Panc1 (cell line): ENCODE measurements around the gene CDK8. TPM values are rescaled to one million over a fixed set of nuclear protein-coding genes. Genes with fewer than 3 reads are reported as not detected.

Experiments used
- ATAC-seq: fragments of 200-7000 bp; cut with Tn5 transposase; 2 replicates; pipeline ENCODE4 v1.9.1; 2020; ENCODE audit warnings: mild to moderate bottlenecking, moderate library complexity
- BruUV-seq: library from RNA; stranded (reverse); fragments of 400-500 nt; replicated peaks from 2 replicates; lab custom pipeline; 2021; lab: Mats Ljungman, UMichigan
- CTCF ChIA-PET: fragments of 300-600 bp; sonication (Branson Sonifier 250); formaldehyde crosslinking; loops from one replicate; lab custom pipeline; 2022; ENCODE audit warnings: antibody characterized with exemption; lab: Charles Lee
- POLR2A ChIA-PET: fragments of 300-600 bp; sonication (Branson Sonifier 250); formaldehyde crosslinking; loops from one replicate; lab custom pipeline; 2022; ENCODE audit warnings: antibody characterized with exemption; lab: Charles Lee
- DNase-seq: peaks from one replicate; pipeline ENCODE4 v3.0.0-alpha.2; 2010; ENCODE audit warnings: low read depth, low spot score
- H3K27ac ChIP-seq: 2 replicates; pipeline ENCODE4 v1.5.1; 2011; ENCODE audit warnings: mild to moderate bottlenecking, low read length, inconsistent platforms
- H3K27me3 ChIP-seq: fragments of 200-500 bp; sonication (Bioruptor generic); 2 replicates; pipeline ENCODE4 v1.6.0; 2014; ENCODE audit warnings: low read length, inconsistent platforms; ENCODE audit not compliant: control insufficient read depth, insufficient read depth
- H3K36me3 ChIP-seq: fragments of 200-500 bp; sonication (Bioruptor generic); 2 replicates; pipeline ENCODE4 v1.5.1; 2014; ENCODE audit warnings: inconsistent platforms, mild to moderate bottlenecking, low read length, moderate library complexity; ENCODE audit not compliant: control insufficient read depth, insufficient read depth
- H3K4me1 ChIP-seq: 2 replicates; pipeline ENCODE4 v1.5.1; 2011; ENCODE audit warnings: inconsistent platforms, mild to moderate bottlenecking, low read length, moderate library complexity; ENCODE audit not compliant: control insufficient read depth, insufficient read depth
- H3K4me3 ChIP-seq, 2 experiments: 2 replicates each; pipeline ENCODE4 v1.5.1; 2011 to 2012; ENCODE audit warnings: low read depth in 2 of 2, low read length in 2 of 2, mild to moderate bottlenecking in 2 of 2, inconsistent platforms in 1 of 2, moderate library complexity in 1 of 2
- H3K9me3 ChIP-seq: fragments of 200-500 bp; sonication (Bioruptor generic); 2 replicates; pipeline ENCODE4 v1.5.1; 2014; ENCODE audit warnings: low read depth, mild to moderate bottlenecking, inconsistent platforms, low read length, moderate library complexity; ENCODE audit not compliant: control insufficient read depth, insufficient read depth
- POLR2AphosphoS5 ChIP-seq: IDR thresholded peaks from 2 replicates; pipeline ENCODE4 v1.6.1; 2012; ENCODE audit warnings: mild to moderate bottlenecking, low read depth, low read length, moderate library complexity
- REST ChIP-seq, 2 experiments: IDR thresholded peaks; 2 replicates each; pipeline ENCODE4 v1.6.1; 2011 to 2012; ENCODE audit warnings: low read depth in 2 of 2, control low read depth in 1 of 2, low read length in 1 of 2, mild to moderate bottlenecking in 1 of 2, moderate library complexity in 1 of 2; ENCODE audit not compliant: insufficient read depth in 1 of 2
- SIN3A ChIP-seq: IDR thresholded peaks from 2 replicates; pipeline ENCODE4 v1.6.1; 2012; ENCODE audit warnings: low read depth, mild to moderate bottlenecking, low read length, moderate library complexity, borderline replicate concordance; ENCODE audit not compliant: insufficient read depth
- TCF7L2 ChIP-seq: IDR thresholded peaks from 2 replicates; pipeline ENCODE4 v1.6.1; 2011; ENCODE audit warnings: mild to moderate bottlenecking, low read depth, low read length, inconsistent platforms
- in situ Hi-C: cut with HindIII; loops from 2 replicates; pipeline ENCODE4 v1.10.0; 2016; ENCODE audit warnings: low sequenced_read_pairs, low pct_unique_long_range_greater_than_20kb
- intact Hi-C: fragments of 100-400 bp; cut with micrococcal nuclease; formaldehyde crosslinking; loops from one replicate; pipeline ENCODE4 v1.10.0; 2022; ENCODE audit not compliant: unreplicated experiment
- total RNA-seq: library from RNA; stranded (reverse); gene quantifications from one replicate; pipeline ENCODE4 v1.2.1, GENCODE V29; 2021; ENCODE audit not compliant: unreplicated experiment
- TF ChIP-seq, protein P1 (sequence below): fragments of 450-650 bp; IDR thresholded peaks from 2 replicates; pipeline ENCODE4 v1.5.1; 2017; ENCODE audit warnings: mild to moderate bottlenecking

CDK8 gene
- total RNA-seq, 1 experiment from 2014 or later = 14.9 TPM

- BruUV-seq = no TSS peak
- peak; percentile 5 for DNase-seq
- H3K4me1 ChIP-seq = peaks cover 10% of the 10 kb centered on the region
- in situ Hi-C loops (no loop called here), intact Hi-C loops (no loop called here)
- no peaks in the 10 kb centered on the region for H3K27me3 ChIP-seq
- peak overlapping the region; percentile 95 for H3K27ac ChIP-seq
- ChIA-PET POLR2A (interaction anchor here (0.7 kb wide), 1 partner anchor 267 kb away, joined by 3 read pairs; no protein-coding TSS in a partner anchor), CTCF (no interaction called here)
- no peak for ATAC-seq
- H3K36me3 ChIP-seq = peaks cover 35% of the 10 kb centered on the region
- H3K4me3 ChIP-seq = peak overlapping the region; percentile 82 to 92
- TF ChIP-seq POLR2AphosphoS5 = no peak
- TF ChIP-seq TCF7L2 = no peak
- no peak for TF ChIP-seq SIN3A
- no peaks in the 10 kb centered on the region for H3K9me3 ChIP-seq
Observed at GRCh38 chr13:26220575-26220974, 33.4 kb upstream of the CDK8 start.

DNA sequence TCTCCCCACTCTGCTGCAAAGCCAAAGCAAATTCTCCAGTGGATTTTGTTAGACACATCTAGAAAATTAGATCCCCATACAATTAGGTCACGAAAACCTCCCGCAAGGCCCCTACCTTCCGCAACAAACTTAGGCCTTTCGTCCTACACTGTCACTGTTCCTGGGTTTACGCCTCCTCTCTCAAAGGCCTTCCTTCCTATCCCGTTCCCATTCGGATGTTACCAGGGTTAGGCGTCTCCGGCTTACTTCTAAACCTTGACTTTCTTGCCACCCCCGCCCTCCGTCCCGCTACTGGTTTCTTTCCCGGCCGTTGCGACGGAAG is 32.6 kb upstream of the CDK8 start:
- peak; percentile 67 for ATAC-seq
- intact Hi-C loops (no loop called here), in situ Hi-C loops (no loop called here)
- no peak for DNase-seq
- H3K27ac ChIP-seq = peak overlapping the region; percentile 95
- POLR2A ChIA-PET = no interaction called here
- H3K36me3 ChIP-seq = peaks cover 27% of the 10 kb centered on the region
- CTCF ChIA-PET = no interaction called here
- H3K27me3 ChIP-seq = no peaks in the 10 kb centered on the region
- H3K9me3 ChIP-seq = no peaks in the 10 kb centered on the region
- peak overlapping the region; percentile 82 to 92 for H3K4me3 ChIP-seq
- H3K4me1 ChIP-seq = peaks cover 10% of the 10 kb centered on the region
- no peak for TF ChIP-seq POLR2AphosphoS5
- no TSS peak for BruUV-seq

GRCh38 chr13:26221721-26222519 is 32.0 kb upstream of the CDK8 start, which contains the start of gene RNF6:
Gene RNF6, minus strand, starts transcription at chr13:26222314. Its CDS starts 2,665 bp downstream, at chr13:26219649.
- Histone ChIP-seq H3K27me3 (no peaks in the 10 kb centered on the region), H3K9me3 (no peaks in the 10 kb centered on the region), H3K36me3 (peaks cover 26% of the 10 kb centered on the region), H3K4me1 (peaks cover 10% of the 10 kb centered on the region), H3K4me3 (peak within 1 kb of the TSS; percentile 82 to 92), H3K27ac (peak within 1 kb of the TSS; percentile 95)
- DNase-seq = peak; percentile 82
- POLR2A ChIA-PET = no interaction called here
- peak; percentile 99 for ATAC-seq
- intact Hi-C loops (no loop called here), in situ Hi-C loops (no loop called here)
- BruUV-seq = TSS peak; percentile 85
- CTCF ChIA-PET = no interaction called here
- TF ChIP-seq, protein P1, sequence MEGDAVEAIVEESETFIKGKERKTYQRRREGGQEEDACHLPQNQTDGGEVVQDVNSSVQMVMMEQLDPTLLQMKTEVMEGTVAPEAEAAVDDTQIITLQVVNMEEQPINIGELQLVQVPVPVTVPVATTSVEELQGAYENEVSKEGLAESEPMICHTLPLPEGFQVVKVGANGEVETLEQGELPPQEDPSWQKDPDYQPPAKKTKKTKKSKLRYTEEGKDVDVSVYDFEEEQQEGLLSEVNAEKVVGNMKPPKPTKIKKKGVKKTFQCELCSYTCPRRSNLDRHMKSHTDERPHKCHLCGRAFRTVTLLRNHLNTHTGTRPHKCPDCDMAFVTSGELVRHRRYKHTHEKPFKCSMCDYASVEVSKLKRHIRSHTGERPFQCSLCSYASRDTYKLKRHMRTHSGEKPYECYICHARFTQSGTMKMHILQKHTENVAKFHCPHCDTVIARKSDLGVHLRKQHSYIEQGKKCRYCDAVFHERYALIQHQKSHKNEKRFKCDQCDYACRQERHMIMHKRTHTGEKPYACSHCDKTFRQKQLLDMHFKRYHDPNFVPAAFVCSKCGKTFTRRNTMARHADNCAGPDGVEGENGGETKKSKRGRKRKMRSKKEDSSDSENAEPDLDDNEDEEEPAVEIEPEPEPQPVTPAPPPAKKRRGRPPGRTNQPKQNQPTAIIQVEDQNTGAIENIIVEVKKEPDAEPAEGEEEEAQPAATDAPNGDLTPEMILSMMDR = no peak
- TF ChIP-seq POLR2AphosphoS5 (peak; percentile 69), TCF7L2 (no peak), REST (IDR thresholded peaks at IDR 0.05; ENCODE audit: insufficient read depth in 1 of 2, low read depth in 2 of 2, low read length in 1 of 2) (no peak), SIN3A (peak; percentile 89; the same call in 1 of the 2 replicates)
